ENCODE data around the gene EXOC3L2. TPM values are rescaled to one million over a fixed set of nuclear protein-coding genes. Genes with fewer than 3 reads are reported as not detected.

EXOC3L2 gene
- total RNA-seq, 4 donors from 2014 or later = 0.42 to 3.6 (median 2.5) TPM

DNA sequence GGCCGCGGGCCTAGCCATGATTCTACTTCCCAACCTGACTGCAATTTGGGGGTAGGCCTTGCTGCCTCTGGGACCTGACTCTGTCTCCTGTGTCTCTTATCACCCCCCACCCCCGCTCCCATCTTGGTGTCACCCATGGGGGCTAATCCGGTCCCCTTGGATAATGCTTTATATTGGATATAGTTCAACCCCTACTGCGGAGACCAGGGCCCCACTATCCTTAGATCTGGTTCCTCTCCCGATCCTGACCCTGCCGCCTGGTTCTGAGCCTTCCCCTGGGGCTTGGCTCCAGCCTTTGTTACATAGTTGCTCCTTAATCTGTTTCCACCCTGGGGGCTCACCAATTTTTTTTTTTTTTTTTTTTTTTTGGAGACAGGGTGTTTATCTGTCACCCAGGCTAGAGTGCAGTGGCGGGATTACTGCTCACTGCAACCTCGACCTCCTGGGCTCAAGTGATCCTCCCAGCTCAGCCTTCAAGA lies 65.3 kb downstream of the EXOC3L2 start:
- DNase-seq (ENCODE audit: extremely low spot score) = no peak
- H3K4me3 ChIP-seq = peak overlapping the region; percentile 70 to 79 (median 74)
- peak overlapping the region; percentile 86 to 92 (median 90) for H3K27ac ChIP-seq (replicated peaks in 1 of 4)
- H3K9me3 ChIP-seq = no peaks in the 10 kb centered on the region
- H3K36me3 ChIP-seq = peaks cover 0 to 17% (median 4%) of the 10 kb centered on the region in 4 donors
- intact Hi-C loops (cut with DNase I) = loop anchor here (5.0 kb wide), 1 partner anchor 88 kb away; the partner anchor contains the start of gene PPP1R37
- peaks cover 27 to 47% (median 40%) of the 10 kb centered on the region in 4 donors for H3K4me1 ChIP-seq
- no peaks in the 10 kb centered on the region for H3K27me3 ChIP-seq
- 70% methylated on average over 7 of the region's 9 CpGs for WGBS
- TF ChIP-seq, protein P1, sequence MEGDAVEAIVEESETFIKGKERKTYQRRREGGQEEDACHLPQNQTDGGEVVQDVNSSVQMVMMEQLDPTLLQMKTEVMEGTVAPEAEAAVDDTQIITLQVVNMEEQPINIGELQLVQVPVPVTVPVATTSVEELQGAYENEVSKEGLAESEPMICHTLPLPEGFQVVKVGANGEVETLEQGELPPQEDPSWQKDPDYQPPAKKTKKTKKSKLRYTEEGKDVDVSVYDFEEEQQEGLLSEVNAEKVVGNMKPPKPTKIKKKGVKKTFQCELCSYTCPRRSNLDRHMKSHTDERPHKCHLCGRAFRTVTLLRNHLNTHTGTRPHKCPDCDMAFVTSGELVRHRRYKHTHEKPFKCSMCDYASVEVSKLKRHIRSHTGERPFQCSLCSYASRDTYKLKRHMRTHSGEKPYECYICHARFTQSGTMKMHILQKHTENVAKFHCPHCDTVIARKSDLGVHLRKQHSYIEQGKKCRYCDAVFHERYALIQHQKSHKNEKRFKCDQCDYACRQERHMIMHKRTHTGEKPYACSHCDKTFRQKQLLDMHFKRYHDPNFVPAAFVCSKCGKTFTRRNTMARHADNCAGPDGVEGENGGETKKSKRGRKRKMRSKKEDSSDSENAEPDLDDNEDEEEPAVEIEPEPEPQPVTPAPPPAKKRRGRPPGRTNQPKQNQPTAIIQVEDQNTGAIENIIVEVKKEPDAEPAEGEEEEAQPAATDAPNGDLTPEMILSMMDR (IDR thresholded peaks at IDR 0.05) = no peak
- TF ChIP-seq POLR2A (IDR thresholded peaks at IDR 0.05; ENCODE audit: low read depth) (no peak), EP300 (IDR thresholded peaks at IDR 0.05) (no peak), POLR2AphosphoS5 (IDR thresholded peaks at IDR 0.05) (no peak)

DNA sequence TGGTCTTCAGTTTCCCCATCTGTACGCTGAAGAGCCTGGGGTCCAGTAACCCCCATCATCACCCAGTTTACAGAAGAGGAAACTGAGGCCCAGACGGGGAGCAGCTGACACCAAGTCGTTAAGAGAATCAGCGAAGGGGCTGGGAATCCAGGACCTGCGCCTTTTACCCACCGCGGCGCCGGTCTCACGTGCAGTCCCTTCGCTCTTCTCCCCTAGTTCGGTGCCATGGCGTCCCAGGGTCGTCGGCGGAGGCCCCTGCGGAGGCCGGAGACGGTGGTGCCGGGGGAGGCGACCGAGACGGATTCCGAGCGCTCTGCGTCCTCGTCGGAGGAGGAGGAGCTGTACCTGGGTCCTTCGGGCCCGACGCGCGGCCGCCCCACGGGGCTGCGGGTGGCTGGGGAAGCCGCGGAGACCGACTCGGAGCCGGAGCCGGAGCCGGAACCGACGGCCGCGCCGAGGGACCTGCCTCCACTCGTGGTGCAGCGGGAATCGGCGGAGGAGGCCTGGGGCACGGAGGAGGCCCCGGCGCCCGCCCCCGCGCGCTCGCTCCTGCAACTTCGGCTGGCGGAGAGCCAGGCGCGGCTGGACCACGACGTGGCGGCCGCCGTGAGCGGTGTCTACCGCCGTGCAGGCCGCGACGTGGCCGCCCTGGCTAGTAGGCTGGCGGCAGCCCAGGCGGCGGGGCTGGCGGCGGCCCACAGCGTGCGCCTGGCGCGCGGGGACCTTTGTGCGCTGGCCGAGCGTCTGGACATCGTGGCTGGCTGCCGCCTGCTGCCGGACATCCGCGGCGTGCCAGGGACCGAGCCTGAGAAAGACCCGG lies 65.9 kb downstream of the EXOC3L2 start:
- peaks cover 27 to 47% (median 40%) of the 10 kb centered on the region in 4 donors for H3K4me1 ChIP-seq
- intact Hi-C loops (cut with DNase I) = loop anchor here (5.0 kb wide), 1 partner anchor 87 kb away; the partner anchor contains the start of gene PPP1R37
- TF ChIP-seq, protein P1 (IDR thresholded peaks at IDR 0.05) = no peak
- H3K27ac ChIP-seq (replicated peaks in 1 of 4) = peak overlapping the region; percentile 86 to 92 (median 90)
- peaks cover 0 to 17% (median 4%) of the 10 kb centered on the region in 4 donors for H3K36me3 ChIP-seq
- no peaks in the 10 kb centered on the region for H3K9me3 ChIP-seq
- H3K4me3 ChIP-seq = peak overlapping the region; percentile 70 to 79 (median 74)
- H3K27me3 ChIP-seq = no peaks in the 10 kb centered on the region
- no peak for DNase-seq (ENCODE audit: extremely low spot score)
- WGBS = 0% methylated on average over 8 of the region's 97 CpGs

DNA sequence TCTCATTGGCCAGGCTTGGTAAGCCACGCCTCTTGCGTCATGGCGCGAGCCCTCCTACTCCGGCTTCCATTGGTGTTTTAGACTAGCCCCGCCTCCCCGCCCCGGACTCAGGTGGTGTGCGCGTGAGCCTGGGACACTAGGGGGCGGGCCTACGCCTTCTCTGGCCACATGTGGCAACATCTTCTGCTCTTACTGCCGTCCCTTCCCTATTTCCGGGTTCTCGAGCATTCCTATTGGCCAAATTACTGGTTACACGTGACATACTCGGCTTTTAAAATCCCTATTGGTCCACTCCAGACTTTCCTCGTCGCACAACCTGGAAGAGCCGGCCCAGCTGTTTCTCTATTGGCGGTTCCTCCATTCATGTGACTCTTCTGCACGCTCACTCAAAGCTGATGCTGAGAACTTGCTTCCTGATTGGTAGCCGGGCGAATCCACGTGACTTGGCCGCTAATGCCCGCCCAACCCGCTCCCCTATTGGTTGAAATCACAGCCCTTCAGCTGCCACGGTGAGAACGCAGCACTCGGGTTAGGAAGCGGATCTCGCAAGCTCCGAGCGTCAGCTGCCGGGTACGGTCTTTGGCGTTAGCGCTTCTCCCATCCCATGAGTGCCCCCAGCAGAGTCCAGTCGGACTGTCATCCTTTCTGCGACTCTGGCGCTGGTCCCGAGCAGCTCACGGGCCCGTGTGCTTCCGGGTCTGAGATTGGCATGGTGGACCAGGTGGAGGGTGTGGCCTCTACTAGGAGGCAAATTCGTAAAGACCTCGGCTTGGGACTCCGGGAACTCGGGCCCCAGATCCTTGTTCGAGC lies 66.7 kb downstream of the EXOC3L2 start, which contains the start of gene BLOC1S3:
TSS of gene BLOC1S3 (plus strand) at position 523 of the 810 bp plus-strand sequence. CDS start 513 bp downstream, outside the sequence.
- Histone ChIP-seq H3K9me3 (no peaks in the 10 kb centered on the region), H3K4me1 (peaks cover 27 to 47% (median 42%) of the 10 kb centered on the region in 4 donors), H3K27me3 (no peaks in the 10 kb centered on the region), H3K36me3 (peaks cover 0 to 17% (median 4%) of the 10 kb centered on the region in 4 donors), H3K4me3 (peak within 1 kb of the TSS; percentile 70 to 79 (median 74)), H3K27ac (replicated peaks in 1 of 4) (peak within 1 kb of the TSS; percentile 90 to 93 (median 92))
- peak; percentile 100 for DNase-seq (ENCODE audit: extremely low spot score)
- no peak for TF ChIP-seq EP300 (IDR thresholded peaks at IDR 0.05)
- TF ChIP-seq POLR2AphosphoS5 (IDR thresholded peaks at IDR 0.05) = peak; percentile 92 to 96
- TF ChIP-seq, protein P1 (IDR thresholded peaks at IDR 0.05) = peak; percentile 24 to 33 (median 31)
- peak; percentile 90 for TF ChIP-seq POLR2A (IDR thresholded peaks at IDR 0.05; ENCODE audit: low read depth)
- under 1% methylated on average over 37 of the region's 51 CpGs for WGBS
- intact Hi-C loops (cut with DNase I) = loop anchor here (5.0 kb wide), 1 partner anchor 86 kb away; the partner anchor contains the start of gene PPP1R37

DNA sequence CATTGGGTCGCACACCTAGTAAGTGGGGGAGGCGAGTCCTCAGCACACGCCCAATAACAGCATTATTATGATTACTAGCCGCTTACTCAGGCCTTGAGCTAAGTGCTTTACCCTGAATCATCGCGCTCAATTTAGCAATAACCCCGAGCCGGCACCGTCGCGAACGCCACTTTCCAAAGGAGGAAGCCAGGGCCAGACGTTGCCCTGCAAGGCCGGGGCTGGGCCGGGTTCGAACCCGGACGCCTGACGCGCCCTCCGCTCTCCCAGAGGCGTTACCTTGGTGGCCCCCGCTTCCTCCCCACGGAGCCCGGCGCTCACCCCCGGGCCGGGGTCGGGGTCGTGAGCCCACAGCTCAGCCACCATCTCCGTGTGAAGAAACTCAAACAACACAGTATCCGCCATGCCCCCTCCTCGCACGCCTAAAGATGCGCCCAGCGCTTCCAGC lies 67.4 kb downstream of the EXOC3L2 start, which contains the start of gene TRAPPC6A:
TSS of gene TRAPPC6A (minus strand) at position 421 of the 445 bp plus-strand sequence. CDS start at position 402, 19 bp downstream.
- peak; percentile 40 for TF ChIP-seq POLR2A (IDR thresholded peaks at IDR 0.05; ENCODE audit: low read depth)
- peak in 1 of 2 donors; percentile 93 for TF ChIP-seq POLR2AphosphoS5 (IDR thresholded peaks at IDR 0.05)
- no peak for TF ChIP-seq EP300 (IDR thresholded peaks at IDR 0.05)
- TF ChIP-seq, protein P1 (IDR thresholded peaks at IDR 0.05) = no peak
- Histone ChIP-seq H3K27ac (replicated peaks in 1 of 4) (peak within 1 kb of the TSS; percentile 90 to 93 (median 92)), H3K36me3 (peaks cover 0 to 17% (median 4%) of the 10 kb centered on the region in 4 donors), H3K27me3 (no peaks in the 10 kb centered on the region), H3K4me1 (peaks cover 27 to 48% (median 44%) of the 10 kb centered on the region in 4 donors), H3K9me3 (no peaks in the 10 kb centered on the region), H3K4me3 (peak within 1 kb of the TSS; percentile 70 to 79 (median 74))
- intact Hi-C loops (cut with DNase I) = loop anchor here (5.0 kb wide), 1 partner anchor 86 kb away; the partner anchor contains the start of gene PPP1R37
- DNase-seq (ENCODE audit: extremely low spot score) = no peak
- 0% methylated on average over 29 of the region's 36 CpGs for WGBS
